ENCODE data around the gene CNNM1. TPM values are rescaled to one million over a fixed set of nuclear protein-coding genes. Genes with fewer than 3 reads are reported as not detected.

Gene CNNM1
- total RNA-seq, 3 donors from 2014 or later = 0.24 to 1.2 (median 0.38) TPM

- TF ChIP-seq CTCF (IDR thresholded peaks at IDR 0.05) = no peak
- no peaks in the 10 kb centered on the region for H3K9me3 ChIP-seq
- H3K4me1 ChIP-seq (ENCODE audit: low read depth) = no peaks in the 10 kb centered on the region
- no peak for DNase-seq
- no peak overlapping the region for H3K4me3 ChIP-seq
- intact Hi-C loops (cut with DNase I, micrococcal nuclease) = no loop called here
- no peak for ATAC-seq
- H3K36me3 ChIP-seq (ENCODE audit: low read depth) = no peaks in the 10 kb centered on the region
Measured at GRCh38 chr10:99315853-99316252, 13.3 kb upstream of the CNNM1 start.

GRCh38 chr10:99316374-99316773, 12.8 kb upstream of the CNNM1 start:
- H3K36me3 ChIP-seq (ENCODE audit: low read depth) = no peaks in the 10 kb centered on the region
- ATAC-seq (no peak), DNase-seq (no peak)
- H3K9me3 ChIP-seq = no peaks in the 10 kb centered on the region
- H3K4me3 ChIP-seq = no peak overlapping the region
- intact Hi-C loops (cut with DNase I, micrococcal nuclease) = no loop called here
- H3K4me1 ChIP-seq (ENCODE audit: low read depth) = no peaks in the 10 kb centered on the region
- TF ChIP-seq CTCF (IDR thresholded peaks at IDR 0.05) = no peak

DNA sequence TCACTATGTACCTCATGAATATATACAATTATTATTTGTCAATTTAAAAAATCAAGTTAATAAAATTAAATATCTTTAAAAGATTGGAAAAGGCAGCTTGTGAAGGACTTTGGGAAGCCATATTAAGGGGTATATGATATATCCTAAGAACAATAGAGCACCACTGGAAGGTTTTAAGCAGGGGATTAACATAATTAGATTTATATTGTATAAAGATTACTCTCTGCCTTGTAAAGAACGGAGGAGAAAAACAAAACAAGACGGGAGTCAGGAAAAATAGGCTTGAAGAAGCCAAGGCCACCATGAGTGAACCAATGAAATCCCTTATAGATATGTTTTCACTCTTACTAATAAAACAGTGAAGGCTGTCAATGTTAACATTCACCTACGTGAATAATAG, 11.1 kb upstream of the CNNM1 start:
- no peak for DNase-seq
- Histone ChIP-seq H3K4me3 (no peak overlapping the region), H3K9me3 (no peaks in the 10 kb centered on the region), H3K36me3 (ENCODE audit: low read depth) (no peaks in the 10 kb centered on the region), H3K4me1 (ENCODE audit: low read depth) (no peaks in the 10 kb centered on the region)
- TF ChIP-seq CTCF (IDR thresholded peaks at IDR 0.05) = no peak
- no peak for ATAC-seq
- intact Hi-C loops (cut with DNase I, micrococcal nuclease) = no loop called here

DNA sequence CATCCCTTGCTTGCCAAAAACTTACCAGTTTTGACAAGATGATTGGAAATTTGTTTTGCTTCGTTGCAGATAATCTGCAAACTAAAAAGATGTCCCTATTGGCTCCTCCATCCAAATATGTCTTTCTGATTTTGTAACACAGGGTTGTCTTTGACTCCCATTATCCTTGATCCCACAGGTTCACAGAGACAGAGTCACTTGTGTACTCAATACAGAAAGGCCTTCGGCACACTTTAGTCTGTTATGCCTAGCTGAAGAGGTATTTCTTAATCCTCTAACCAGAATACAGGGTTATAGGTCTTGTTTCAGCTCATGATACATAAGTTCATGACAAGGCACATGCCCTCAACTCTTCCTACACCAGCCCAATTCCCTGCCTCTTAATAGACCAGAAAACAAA, 10.7 kb upstream of the CNNM1 start:
- DNase-seq = no peak
- no peaks in the 10 kb centered on the region for H3K9me3 ChIP-seq
- TF ChIP-seq CTCF (IDR thresholded peaks at IDR 0.05) = no peak
- H3K36me3 ChIP-seq (ENCODE audit: low read depth) = no peaks in the 10 kb centered on the region
- no peak for ATAC-seq
- intact Hi-C loops (cut with DNase I, micrococcal nuclease) = no loop called here
- no peaks in the 10 kb centered on the region for H3K4me1 ChIP-seq (ENCODE audit: low read depth)
- H3K4me3 ChIP-seq = no peak overlapping the region

DNA sequence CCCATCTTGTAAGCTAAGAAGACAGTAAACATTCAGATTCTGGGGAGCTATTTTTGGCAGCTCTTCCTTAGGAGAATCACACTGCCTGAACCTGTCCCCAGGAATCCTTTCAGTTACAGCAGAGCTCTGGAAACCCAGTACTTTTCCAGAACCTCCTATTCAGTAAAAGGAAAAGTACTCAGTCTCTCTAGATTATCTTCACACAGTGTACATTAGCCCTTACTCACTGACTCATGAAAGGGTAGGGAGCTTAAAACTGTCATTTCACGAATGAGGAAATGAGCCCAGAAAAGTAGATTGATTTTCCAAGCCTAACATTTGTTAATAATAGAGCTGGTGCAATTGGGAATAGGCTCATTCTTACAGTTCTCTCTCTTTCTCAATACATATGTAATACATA, 3.9 kb upstream of the CNNM1 start:
- no peak for TF ChIP-seq CTCF (IDR thresholded peaks at IDR 0.05)
- ATAC-seq (no peak), DNase-seq (no peak)
- Histone ChIP-seq H3K9me3 (no peaks in the 10 kb centered on the region), H3K4me3 (no peak overlapping the region), H3K36me3 (ENCODE audit: low read depth) (no peaks in the 10 kb centered on the region), H3K4me1 (ENCODE audit: low read depth) (peaks cover 7% of the 10 kb centered on the region)
- intact Hi-C loops (cut with DNase I, micrococcal nuclease) = no loop called here

DNA sequence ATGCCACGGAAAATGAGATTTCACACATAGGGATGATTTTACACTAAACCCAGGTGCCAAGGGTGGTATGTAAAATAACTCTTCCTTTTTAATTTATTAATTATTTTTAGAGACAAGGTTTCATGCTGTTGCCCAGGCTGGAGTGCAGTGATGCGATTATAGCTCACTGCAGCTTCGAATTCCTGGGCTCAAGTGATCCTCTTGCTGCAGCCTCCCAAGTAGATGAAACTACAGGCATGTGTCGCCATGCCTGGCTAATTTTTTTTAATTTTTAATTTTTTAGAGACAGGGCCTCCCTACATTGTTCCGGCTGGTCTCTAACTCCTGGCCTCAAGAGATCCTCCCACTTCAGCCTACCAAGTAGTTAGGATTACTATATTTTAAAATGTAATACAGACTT, 2.3 kb upstream of the CNNM1 start:
- Histone ChIP-seq H3K36me3 (ENCODE audit: low read depth) (no peaks in the 10 kb centered on the region), H3K4me3 (no peak overlapping the region), H3K4me1 (ENCODE audit: low read depth) (peaks cover 7% of the 10 kb centered on the region), H3K9me3 (no peaks in the 10 kb centered on the region)
- no peak for DNase-seq
- intact Hi-C loops (cut with DNase I, micrococcal nuclease) = no loop called here
- no peak for TF ChIP-seq CTCF (IDR thresholded peaks at IDR 0.05)
- no peak for ATAC-seq

Measured in mucosa of descending colon (tissue), 3 donors.